ENCODE measurements around the gene TAF4.

- no peak for TF ChIP-seq CTCF (IDR thresholded peaks at IDR 0.05; ENCODE audit: low read length)
- no peak for TF ChIP-seq EZH2phosphoT487 (IDR thresholded peaks at IDR 0.05; ENCODE audit: low read length)
- TF ChIP-seq EZH2 (optimal IDR thresholded peaks at IDR 0.05; ENCODE audit: low read depth, low read length): no peak
These were observed 20.6 kb downstream of the TAF4 start for GRCh38 chr20:62045118-62045517.
